ENCODE measurements around the gene TESMIN. TPM values are rescaled to one million over a fixed set of nuclear protein-coding genes. Genes with fewer than 3 reads are reported as not detected.

Gene TESMIN
- total RNA-seq, 1 experiment from 2014 or later = 24.8 TPM

DNA sequence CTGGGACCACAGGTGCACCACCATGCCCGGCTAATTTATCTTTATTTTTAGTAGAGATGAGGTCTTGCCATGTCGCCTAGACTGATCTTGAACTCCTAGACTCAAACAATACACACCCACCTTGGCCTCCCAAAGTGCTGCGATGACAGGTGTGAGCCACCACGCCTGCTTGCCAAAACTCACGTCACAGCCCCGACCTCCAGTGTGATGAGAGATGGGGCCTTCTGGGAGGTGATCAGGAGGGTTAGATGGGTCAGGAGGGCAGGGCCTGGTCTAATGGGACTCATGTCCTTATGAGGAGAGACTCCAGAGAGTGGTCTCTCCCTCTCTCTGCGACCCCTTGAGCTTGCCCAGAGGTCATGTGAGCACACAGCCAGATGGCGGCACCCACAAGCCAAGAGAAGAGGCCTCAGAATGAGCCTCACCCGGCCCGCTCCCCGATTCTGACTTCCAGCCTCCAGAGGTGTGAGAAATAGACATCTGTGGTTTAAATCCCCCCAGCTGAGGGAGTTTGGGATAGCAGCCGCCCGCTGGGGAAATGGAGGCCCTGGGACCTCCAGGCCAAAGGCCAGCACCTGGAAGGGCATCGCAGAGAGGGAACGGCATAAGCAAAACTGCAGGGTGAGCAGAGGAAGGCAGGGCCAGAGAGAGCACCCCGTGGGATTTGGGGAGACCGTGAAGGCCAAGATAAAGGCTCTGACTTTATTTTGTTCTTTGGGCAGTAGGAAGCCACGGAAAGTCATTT, 91.1 kb downstream of the TESMIN start:
- no peaks in the 10 kb centered on the region for H3K27me3 ChIP-seq (ENCODE audit: insufficient read depth, low read length)
- H3K4me3 ChIP-seq (replicated peaks in 1 of 2; ENCODE audit: low read depth in 1 of 2, low read length in 2 of 2) = no peak overlapping the region
- POLR2A ChIA-PET = no interaction called here
- H4K20me1 ChIP-seq (ENCODE audit: insufficient read depth) = no peaks in the 10 kb centered on the region
- TF ChIP-seq TCF7L2 (IDR thresholded peaks at IDR 0.05; ENCODE audit: borderline replicate concordance, extremely low read depth, insufficient read depth, insufficient read length) (no peak), ZFX (IDR thresholded peaks at IDR 0.05) (no peak), SIN3A (IDR thresholded peaks at IDR 0.05; ENCODE audit: low read depth) (no peak), RAD21 (IDR thresholded peaks at IDR 0.05; ENCODE audit: low read depth) (no peak), JUND (IDR thresholded peaks at IDR 0.05) (no peak), SRF (IDR thresholded peaks at IDR 0.05; ENCODE audit: low read depth) (no peak), EGR1 (IDR thresholded peaks at IDR 0.05; ENCODE audit: low read depth) (no peak), EZH2 (IDR thresholded peaks at IDR 0.05) (no peak), SP1 (IDR thresholded peaks at IDR 0.05; ENCODE audit: low read depth) (no peak), POLR2A (IDR thresholded peaks at IDR 0.05; ENCODE audit: borderline replicate concordance, extremely low read depth, insufficient read depth, insufficient read length) (no peak), ELF1 (IDR thresholded peaks at IDR 0.05; ENCODE audit: borderline replicate concordance, low read depth) (no peak), CEBPB (IDR thresholded peaks at IDR 0.05; ENCODE audit: low read depth) (no peak), FOSL1 (IDR thresholded peaks at IDR 0.05; ENCODE audit: low read depth) (no peak), ZNF274 (IDR thresholded peaks at IDR 0.05; ENCODE audit: low read depth, low read length) (no peak)
- TF ChIP-seq, protein P1, sequence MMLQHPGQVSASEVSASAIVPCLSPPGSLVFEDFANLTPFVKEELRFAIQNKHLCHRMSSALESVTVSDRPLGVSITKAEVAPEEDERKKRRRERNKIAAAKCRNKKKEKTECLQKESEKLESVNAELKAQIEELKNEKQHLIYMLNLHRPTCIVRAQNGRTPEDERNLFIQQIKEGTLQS (IDR thresholded peaks at IDR 0.05) = no peak
- TF ChIP-seq, protein P2, sequence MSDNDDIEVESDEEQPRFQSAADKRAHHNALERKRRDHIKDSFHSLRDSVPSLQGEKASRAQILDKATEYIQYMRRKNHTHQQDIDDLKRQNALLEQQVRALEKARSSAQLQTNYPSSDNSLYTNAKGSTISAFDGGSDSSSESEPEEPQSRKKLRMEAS (IDR thresholded peaks at IDR 0.05) = no peak
- TF ChIP-seq, protein P3, sequence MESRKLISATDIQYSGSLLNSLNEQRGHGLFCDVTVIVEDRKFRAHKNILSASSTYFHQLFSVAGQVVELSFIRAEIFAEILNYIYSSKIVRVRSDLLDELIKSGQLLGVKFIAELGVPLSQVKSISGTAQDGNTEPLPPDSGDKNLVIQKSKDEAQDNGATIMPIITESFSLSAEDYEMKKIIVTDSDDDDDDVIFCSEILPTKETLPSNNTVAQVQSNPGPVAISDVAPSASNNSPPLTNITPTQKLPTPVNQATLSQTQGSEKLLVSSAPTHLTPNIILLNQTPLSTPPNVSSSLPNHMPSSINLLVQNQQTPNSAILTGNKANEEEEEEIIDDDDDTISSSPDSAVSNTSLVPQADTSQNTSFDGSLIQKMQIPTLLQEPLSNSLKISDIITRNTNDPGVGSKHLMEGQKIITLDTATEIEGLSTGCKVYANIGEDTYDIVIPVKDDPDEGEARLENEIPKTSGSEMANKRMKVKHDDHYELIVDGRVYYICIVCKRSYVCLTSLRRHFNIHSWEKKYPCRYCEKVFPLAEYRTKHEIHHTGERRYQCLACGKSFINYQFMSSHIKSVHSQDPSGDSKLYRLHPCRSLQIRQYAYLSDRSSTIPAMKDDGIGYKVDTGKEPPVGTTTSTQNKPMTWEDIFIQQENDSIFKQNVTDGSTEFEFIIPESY (IDR thresholded peaks at IDR 0.05; ENCODE audit: extremely low read depth, insufficient replicate concordance, low read length) = no peak
- TF ChIP-seq, protein P4, sequence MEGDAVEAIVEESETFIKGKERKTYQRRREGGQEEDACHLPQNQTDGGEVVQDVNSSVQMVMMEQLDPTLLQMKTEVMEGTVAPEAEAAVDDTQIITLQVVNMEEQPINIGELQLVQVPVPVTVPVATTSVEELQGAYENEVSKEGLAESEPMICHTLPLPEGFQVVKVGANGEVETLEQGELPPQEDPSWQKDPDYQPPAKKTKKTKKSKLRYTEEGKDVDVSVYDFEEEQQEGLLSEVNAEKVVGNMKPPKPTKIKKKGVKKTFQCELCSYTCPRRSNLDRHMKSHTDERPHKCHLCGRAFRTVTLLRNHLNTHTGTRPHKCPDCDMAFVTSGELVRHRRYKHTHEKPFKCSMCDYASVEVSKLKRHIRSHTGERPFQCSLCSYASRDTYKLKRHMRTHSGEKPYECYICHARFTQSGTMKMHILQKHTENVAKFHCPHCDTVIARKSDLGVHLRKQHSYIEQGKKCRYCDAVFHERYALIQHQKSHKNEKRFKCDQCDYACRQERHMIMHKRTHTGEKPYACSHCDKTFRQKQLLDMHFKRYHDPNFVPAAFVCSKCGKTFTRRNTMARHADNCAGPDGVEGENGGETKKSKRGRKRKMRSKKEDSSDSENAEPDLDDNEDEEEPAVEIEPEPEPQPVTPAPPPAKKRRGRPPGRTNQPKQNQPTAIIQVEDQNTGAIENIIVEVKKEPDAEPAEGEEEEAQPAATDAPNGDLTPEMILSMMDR (IDR thresholded peaks at IDR 0.05 in 2 of 3, conservative IDR thresholded peaks at IDR 0.05 in 1 of 3; ENCODE audit: borderline replicate concordance in 1 of 3, insufficient read depth in 1 of 3, low read depth in 2 of 3, low read length in 2 of 3) = no peak
- RAD21 ChIA-PET (ENCODE audit: low non-redundant PET in 1 of 2, low total read pairs in 2 of 2, uncharacterized antibody in 2 of 2, unreplicated experiment in 2 of 2) = no interaction called here
- no peaks in the 10 kb centered on the region for H3K9me3 ChIP-seq (ENCODE audit: control insufficient read depth in 1 of 2, insufficient read depth in 1 of 2, low read depth in 1 of 2, low read length in 2 of 2)
- no peak overlapping the region for H3K9ac ChIP-seq (ENCODE audit: low read length)
- DNase-seq (ENCODE audit: low read depth, low spot score) (no peak), ATAC-seq (no peak)
- H3K36me3 ChIP-seq (ENCODE audit: control insufficient read depth in 1 of 2, insufficient read depth in 2 of 2, low read length in 2 of 2) = no peaks in the 10 kb centered on the region
- H3K9me2 ChIP-seq (ENCODE audit: insufficient read depth) = no peaks in the 10 kb centered on the region
- H2AFZ ChIP-seq (ENCODE audit: low read depth, low read length, poor library complexity, severe bottlenecking) = no peak overlapping the region
- intact Hi-C loops (cut with micrococcal nuclease) = no loop called here
- H3K27ac ChIP-seq (ENCODE audit: low read depth, low read length) = no peak overlapping the region
- CTCF ChIA-PET = no interaction called here
- no peaks in the 10 kb centered on the region for H3K4me1 ChIP-seq (ENCODE audit: control insufficient read depth in 1 of 2, insufficient read depth in 2 of 2, low read length in 2 of 2)
- H3K79me2 ChIP-seq (ENCODE audit: insufficient read depth, low read length) = no peaks in the 10 kb centered on the region
- no TSS peak for BruUV-seq (replicated peaks)
- no peak overlapping the region for H3K4me2 ChIP-seq (ENCODE audit: low read length)
